DND-41 (cell line): Measurements from ENCODE around the gene ITPR1.

Source experiments
- ATAC-seq: fragments of 200-7000 bp; cut with Tn5 transposase; 3 replicates; pipeline ENCODE4 v1.9.1; 2021; ENCODE audit warnings: low read depth; ENCODE audit not compliant: insufficient read depth
- DNase-seq: peaks from one replicate; pipeline ENCODE4 v3.0.0-alpha.2; 2020
- H2AFZ ChIP-seq: 2 replicates; pipeline ENCODE4 v1.6.0; 2012; ENCODE audit warnings: low read depth, low read length
- H3K27ac ChIP-seq: 2 replicates; pipeline ENCODE4 v1.5.1; 2012; ENCODE audit warnings: low read length, inconsistent platforms
- H3K27me3 ChIP-seq: fragments of 200-600 bp; sonication (generic); 2 replicates; pipeline ENCODE4 v1.6.0; 2012; ENCODE audit warnings: low read length, mild to moderate bottlenecking, inconsistent platforms; ENCODE audit not compliant: insufficient read depth, poor library complexity
- H3K36me3 ChIP-seq: 2 replicates; pipeline ENCODE4 v1.5.1; 2012; ENCODE audit warnings: low read length, inconsistent platforms; ENCODE audit not compliant: insufficient read depth
- H3K4me1 ChIP-seq: 2 replicates; pipeline ENCODE4 v1.5.1; 2012; ENCODE audit warnings: mild to moderate bottlenecking, low read length; ENCODE audit not compliant: insufficient read depth
- H3K4me2 ChIP-seq: 2 replicates; pipeline ENCODE4 v1.6.0; 2012; ENCODE audit warnings: mild to moderate bottlenecking, moderate library complexity, low read length, inconsistent platforms; ENCODE audit not compliant: insufficient read depth
- H3K4me3 ChIP-seq, 2 experiments: fragments of 200-600 bp in 1 of 2; shearing (Covaris generic) in 1 of 2; 2 replicates each; pipeline ENCODE4 v1.5.1; 2012 to 2016; ENCODE audit warnings: inconsistent platforms in 2 of 2, low read length in 2 of 2, mild to moderate bottlenecking in 2 of 2, low read depth in 1 of 2, moderate library complexity in 1 of 2
- H3K79me2 ChIP-seq: 2 replicates; pipeline ENCODE4 v1.6.0; 2012; ENCODE audit warnings: low read length, inconsistent platforms; ENCODE audit not compliant: insufficient read depth
- H3K9ac ChIP-seq: 2 replicates; pipeline ENCODE4 v1.6.0; 2012; ENCODE audit warnings: low read depth, mild to moderate bottlenecking, inconsistent platforms, low read length, moderate library complexity
- H3K9me3 ChIP-seq: 2 replicates; pipeline ENCODE4 v1.5.1; 2012; ENCODE audit warnings: low read length, moderate library complexity, mild to moderate bottlenecking, inconsistent platforms; ENCODE audit not compliant: insufficient read depth, severe bottlenecking
- H4K20me1 ChIP-seq: 2 replicates; pipeline ENCODE4 v1.6.0; 2012; ENCODE audit warnings: low read length; ENCODE audit not compliant: insufficient read depth
- CTCF ChIP-seq: IDR thresholded peaks from 2 replicates; pipeline ENCODE4 v1.5.1; 2012; ENCODE audit warnings: borderline replicate concordance, low read length, moderate library complexity, mild to moderate bottlenecking; ENCODE audit not compliant: poor library complexity, severe bottlenecking; ENCODE audit errors: extremely low read depth
- EZH2 ChIP-seq: IDR thresholded peaks from 3 replicates; pipeline ENCODE4 v1.6.1; 2012; ENCODE audit warnings: borderline replicate concordance, low read depth, mild to moderate bottlenecking, moderate library complexity, low read length, inconsistent platforms; ENCODE audit not compliant: severe bottlenecking

The ITPR1 gene

DNA sequence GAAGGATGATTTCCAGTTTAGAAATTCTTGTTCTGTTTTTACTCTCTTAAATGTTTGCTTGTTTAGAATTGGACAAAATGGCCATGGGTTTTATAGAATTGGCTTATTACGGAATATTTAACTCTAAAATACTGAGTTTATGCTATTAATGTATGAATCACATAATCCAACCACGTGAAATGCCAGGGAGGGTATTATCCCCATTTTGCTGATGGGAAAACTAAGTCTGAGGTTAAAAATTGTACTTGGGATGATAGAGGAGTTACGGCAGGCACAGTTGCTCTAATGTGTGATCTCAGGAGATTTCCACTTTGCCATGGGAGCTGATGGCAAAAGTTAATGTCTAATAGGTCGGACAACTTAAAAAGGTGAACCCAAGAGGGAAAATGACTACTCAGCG, 194.4 kb downstream of the ITPR1 start:
- DNase-seq (no peak), ATAC-seq (no peak)
- Histone ChIP-seq H3K4me2 (no peak overlapping the region), H3K36me3 (peaks cover 19% of the 10 kb centered on the region; the same call in 1 of the 2 replicates), H3K9ac (no peak overlapping the region), H3K79me2 (no peaks in the 10 kb centered on the region), H3K27ac (no peak overlapping the region), H3K9me3 (peaks cover 5% of the 10 kb centered on the region), H4K20me1 (no peaks in the 10 kb centered on the region), H2AFZ (no peak overlapping the region), H3K27me3 (no peaks in the 10 kb centered on the region), H3K4me3 (no peak overlapping the region), H3K4me1 (no peaks in the 10 kb centered on the region)
- no peak for TF ChIP-seq EZH2
- no peak for TF ChIP-seq CTCF

DNA sequence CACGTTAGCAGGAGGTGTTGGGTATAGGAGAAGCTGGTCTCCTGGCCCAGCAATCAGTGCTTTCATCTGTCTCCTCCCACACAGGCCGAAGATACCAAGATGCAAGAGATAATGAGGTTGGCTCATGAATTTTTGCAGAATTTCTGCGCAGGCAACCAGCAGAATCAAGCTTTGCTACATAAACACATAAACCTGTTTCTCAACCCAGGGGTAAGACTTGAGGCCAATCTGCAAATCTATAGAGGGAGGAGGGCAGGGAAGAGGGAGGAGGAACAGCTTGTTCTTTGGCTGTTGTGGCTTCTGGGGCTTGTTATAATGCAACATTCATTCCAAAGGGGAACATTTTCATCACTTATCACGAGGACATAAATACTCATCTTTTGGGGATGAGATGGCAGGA, 195.3 kb downstream of the ITPR1 start:
- Histone ChIP-seq H4K20me1 (no peaks in the 10 kb centered on the region), H3K79me2 (no peaks in the 10 kb centered on the region), H3K36me3 (peaks cover 15% of the 10 kb centered on the region; the same call in 1 of the 2 replicates), H3K4me3 (no peak overlapping the region), H3K4me1 (no peaks in the 10 kb centered on the region), H3K9ac (no peak overlapping the region), H3K9me3 (peaks cover 5% of the 10 kb centered on the region), H2AFZ (no peak overlapping the region), H3K27me3 (no peaks in the 10 kb centered on the region), H3K4me2 (no peak overlapping the region), H3K27ac (no peak overlapping the region)
- ATAC-seq (no peak), DNase-seq (no peak)
- no peak for TF ChIP-seq CTCF
- no peak for TF ChIP-seq EZH2

GRCh38 chr3:4689021-4689420, 195.9 kb downstream of the ITPR1 start:
- Histone ChIP-seq H3K9ac (no peak overlapping the region), H4K20me1 (no peaks in the 10 kb centered on the region), H3K36me3 (peaks cover 10% of the 10 kb centered on the region; the same call in 1 of the 2 replicates), H3K4me3 (no peak overlapping the region), H3K27me3 (no peaks in the 10 kb centered on the region), H3K79me2 (no peaks in the 10 kb centered on the region), H3K27ac (no peak overlapping the region), H3K4me1 (no peaks in the 10 kb centered on the region), H3K9me3 (peaks cover 5% of the 10 kb centered on the region), H2AFZ (no peak overlapping the region), H3K4me2 (no peak overlapping the region)
- TF ChIP-seq CTCF = no peak
- TF ChIP-seq EZH2 = no peak
- DNase-seq (no peak), ATAC-seq (no peak)

- Histone ChIP-seq H3K9ac (no peak overlapping the region), H3K4me3 (no peak overlapping the region), H3K79me2 (no peaks in the 10 kb centered on the region), H3K4me2 (no peak overlapping the region), H3K27ac (no peak overlapping the region), H3K36me3 (peaks cover 10% of the 10 kb centered on the region; the same call in 1 of the 2 replicates), H3K4me1 (peaks cover 1% of the 10 kb centered on the region), H3K27me3 (no peaks in the 10 kb centered on the region), H4K20me1 (no peaks in the 10 kb centered on the region), H2AFZ (no peak overlapping the region), H3K9me3 (peaks cover 5% of the 10 kb centered on the region)
- DNase-seq (no peak), ATAC-seq (no peak)
- TF ChIP-seq CTCF (no peak), EZH2 (no peak)
These were observed 197.1 kb downstream of the ITPR1 start for GRCh38 chr3:4690277-4690676.
